GM12878 (cell line): ENCODE data around the gene BICC1. TPM values are rescaled to one million over a fixed set of nuclear protein-coding genes. Genes with fewer than 3 reads are reported as not detected.

Experiments
- ATAC-seq: fragments of 200-7000 bp; cut with Tn5 transposase; 3 replicates; pipeline ENCODE4 v1.9.1; 2020; ENCODE audit warnings: mild to moderate bottlenecking, moderate library complexity
- BruUV-seq: library from RNA; stranded (reverse); fragments of 400-500 nt; replicated peaks from 2 replicates; lab custom pipeline; 2021; lab: Mats Ljungman, UMichigan
- CTCF ChIA-PET: fragments of 300-600 bp; sonication (Branson Sonifier 250); formaldehyde crosslinking; extraction: SDS; loops from one replicate; lab custom pipeline; 2021; ENCODE audit warnings: inconsistent platforms; lab: Yijun Ruan, JAX
- POLR2A ChIA-PET: fragments of 350-600 bp; formaldehyde crosslinking; extraction: SDS; loops from one replicate; lab custom pipeline; 2021; ENCODE audit warnings: inconsistent platforms; lab: Charles Lee
- RAD21 ChIA-PET: fragments of 300-600 bp; sonication (Branson Sonifier 250); formaldehyde crosslinking; loops from one replicate; lab custom pipeline; 2023; ENCODE audit warnings: antibody characterized with exemption; ENCODE audit not compliant: unreplicated experiment; lab: Charles Lee
- SMC1A ChIA-PET: fragments of 300-600 bp; sonication (Branson Sonifier 250); formaldehyde crosslinking; loops from one replicate; lab custom pipeline; 2023; ENCODE audit not compliant: unreplicated experiment, uncharacterized antibody; lab: Charles Lee
- DNase-seq: peaks from one replicate; pipeline ENCODE4 v3.0.0-alpha.2; 2011; ENCODE audit warnings: low read depth, low spot score
- FAIRE-seq: peaks from 3 replicates; lab custom pipeline; 2011; peaks lifted over from hg19 to GRCh38; lab: Jason Lieb, UNC
- H2AFZ ChIP-seq: 2 replicates; pipeline ENCODE4 v1.6.0; 2011; ENCODE audit warnings: low read depth, low read length, control low read depth; ENCODE audit not compliant: control insufficient read depth
- H3K27ac ChIP-seq: 2 replicates; pipeline ENCODE4 v1.5.1; 2011; ENCODE audit warnings: control low read depth; ENCODE audit not compliant: control insufficient read depth, insufficient read depth
- H3K27me3 ChIP-seq, 2 experiments: replicated peaks in 1 of 2; 2 replicates each; pipeline versions ENCODE4 v1.6.0 to v1.6.1; 2011; ENCODE audit warnings: low read length in 1 of 2; ENCODE audit not compliant: control insufficient read depth in 2 of 2, insufficient read depth in 2 of 2
- H3K36me3 ChIP-seq, 2 experiments: 2 replicates each; pipeline ENCODE4 v1.5.1; 2011; ENCODE audit warnings: low read length in 1 of 2; ENCODE audit not compliant: control insufficient read depth in 2 of 2, insufficient read depth in 2 of 2
- H3K4me1 ChIP-seq: 2 replicates; pipeline ENCODE4 v1.6.1; 2011; ENCODE audit warnings: mild to moderate bottlenecking, low read length, moderate library complexity, mixed read lengths; ENCODE audit not compliant: control insufficient read depth, insufficient read depth
- H3K4me2 ChIP-seq: 2 replicates; pipeline ENCODE4 v1.6.0; 2011; ENCODE audit warnings: control low read depth; ENCODE audit not compliant: control insufficient read depth, insufficient read depth
- H3K4me3 ChIP-seq: fragments of 200-600 bp; sonication (generic); 2 replicates; pipeline ENCODE4 v1.5.1; 2016
- H3K79me2 ChIP-seq: 2 replicates; pipeline ENCODE4 v1.6.0; 2011; ENCODE audit warnings: low read length; ENCODE audit not compliant: control insufficient read depth, insufficient read depth
- H3K9ac ChIP-seq: 2 replicates; pipeline ENCODE4 v1.8.0; 2011; ENCODE audit warnings: low read length, control low read depth, mixed read lengths; ENCODE audit not compliant: control insufficient read depth, insufficient read depth
- H3K9me3 ChIP-seq: replicated peaks from 3 replicates; pipeline ENCODE4 v1.5.1; 2011; ENCODE audit warnings: mild to moderate bottlenecking, low read length; ENCODE audit not compliant: control insufficient read depth, insufficient read depth
- H4K20me1 ChIP-seq: 2 replicates; pipeline ENCODE4 v1.6.0; 2011; ENCODE audit not compliant: control insufficient read depth, insufficient read depth
- ATF3 ChIP-seq: IDR thresholded peaks from 2 replicates; pipeline ENCODE4 v1.6.1; 2011; ENCODE audit warnings: low read depth, mild to moderate bottlenecking, low read length, moderate library complexity, borderline replicate concordance; ENCODE audit errors: extremely low read depth
- BCL3 ChIP-seq: IDR thresholded peaks from 2 replicates; pipeline ENCODE4 v1.6.1; 2011; ENCODE audit warnings: borderline replicate concordance, low read depth, mild to moderate bottlenecking, moderate library complexity, low read length; ENCODE audit not compliant: insufficient read depth, poor library complexity, severe bottlenecking
- HDAC6 ChIP-seq: fragments of 200-600 bp; sonication (generic); IDR thresholded peaks from one replicate; pipeline ENCODE4 v1.8.0; 2017; ENCODE audit warnings: antibody characterized with exemption; ENCODE audit not compliant: unreplicated experiment
- IRF5 ChIP-seq: fragments of 450-650 bp; IDR thresholded peaks from 2 replicates; pipeline ENCODE4 v1.6.1; 2017; ENCODE audit warnings: borderline replicate concordance
- MEF2A ChIP-seq: IDR thresholded peaks from 2 replicates; pipeline ENCODE4 v1.6.1; 2011; ENCODE audit warnings: low read depth, mild to moderate bottlenecking, low read length, moderate library complexity; ENCODE audit not compliant: insufficient read depth
- PAX5 ChIP-seq: IDR thresholded peaks from 2 replicates; pipeline ENCODE4 v1.6.1; 2011; ENCODE audit warnings: low read depth, low read length, borderline replicate concordance
- REST ChIP-seq: IDR thresholded peaks from 2 replicates; pipeline ENCODE4 v1.6.1; 2012; ENCODE audit warnings: mild to moderate bottlenecking, low read depth, low read length
- ZBTB4 ChIP-seq: fragments of 450-650 bp; formaldehyde crosslinking; IDR thresholded peaks from 2 replicates; pipeline ENCODE4 v1.4.0; 2022; ENCODE audit warnings: mild to moderate bottlenecking, moderate library complexity
- ZSCAN29 ChIP-seq: fragments of 450-650 bp; IDR thresholded peaks from 2 replicates; pipeline ENCODE4 v1.6.1; 2017; ENCODE audit warnings: mild to moderate bottlenecking, moderate library complexity
- WGBS: methylation state at CpG from one replicate; pipeline ENCODE4 v1.1.6; 2016; ENCODE audit warnings: low lambda C conversion rate; ENCODE audit not compliant: insufficient replicate concordance, insufficient coverage; ENCODE audit errors: missing lambda C conversion rate; 5-methylcytosine and 5-hydroxymethylcytosine counted together
- in situ Hi-C: fragments of 300-500 bp; cut with MboI; formaldehyde crosslinking; loops from 9 replicates; pipeline ENCODE4 v1.14.3; 2018; ENCODE audit warnings: mixed read lengths
- intact Hi-C: fragments of 100-400 bp; cut with micrococcal nuclease; formaldehyde crosslinking; loops from one replicate; pipeline ENCODE4 v1.14.2; 2022; ENCODE audit not compliant: unreplicated experiment
- polyA plus RNA-seq, 11 experiments: library from polyadenylated mRNA; depleted of rRNA in 4 of 11; unstranded in 6 of 11; stranded (reverse) in 5 of 11; fragments of >200 nt; fragmentation: Nextera tagmentation in 4 of 11; fragmentation: Illumina TruSeq in 1 of 11; extraction: Ambion mirVana in 4 of 11; extraction: Trizol in 1 of 11; gene quantifications; 1 replicate in 1 of 11; 2 replicates in 10 of 11; pipeline versions ENCODE4 v1.2.1 to v1.2.3, GENCODE V29; 2011 to 2016; ENCODE audit warnings: inconsistent platforms in 2 of 11, missing spikeins in 2 of 11, low read depth in 1 of 11
- total RNA-seq, 4 experiments: library from RNA; depleted of rRNA in 3 of 4; stranded (reverse); fragments of >200 nt in 3 of 4; fragmentation: Illumina TruSeq in 1 of 4; extraction: Trizol in 1 of 4; gene quantifications; 2 replicates each; pipeline versions ENCODE4 v1.2.1 to v1.2.3, GENCODE V29; 2013 to 2021

The BICC1 gene
- total and polyA plus RNA-seq, 10 of the 15 experiments (the other 5 are each of a cell fraction or from before 2014, with no cell fraction given): 0.01 to 0.10 (median 0.04) TPM; not detected in 5

GRCh38 chr10:58475322-58476277 lies 37.1 kb upstream of the BICC1 start (continued):
- TF ChIP-seq ATF3 (no peak), HDAC6 (no peak), BCL3 (no peak)

- intact Hi-C loops: no loop called here
- BruUV-seq: no TSS peak
- no peaks in the 10 kb centered on the region for H3K9me3 ChIP-seq
- ChIA-PET RAD21 (interaction anchor here (0.7 kb wide), 1 partner anchor 1183 kb away, joined by 3 read pairs; no protein-coding TSS in a partner anchor), SMC1A (no interaction called here), CTCF (no interaction called here), POLR2A (no interaction called here)
- in situ Hi-C loops: no loop called here
- no peak overlapping the region for H3K9ac ChIP-seq
- H3K27ac ChIP-seq: no peak overlapping the region
- FAIRE-seq: no peak
- no peak overlapping the region for H3K4me3 ChIP-seq
- no peak for DNase-seq
- no peaks in the 10 kb centered on the region for H3K4me1 ChIP-seq
- H4K20me1 ChIP-seq: no peaks in the 10 kb centered on the region
- no peaks in the 10 kb centered on the region for H3K36me3 ChIP-seq
- ATAC-seq: no peak
- WGBS: 0% methylated on average over 2 of the region's 2 CpGs
- H3K27me3 ChIP-seq: no peaks in the 10 kb centered on the region; a peak in 1 of 4 replicates
- H3K4me2 ChIP-seq: no peak overlapping the region
- no peak overlapping the region for H2AFZ ChIP-seq
- H3K79me2 ChIP-seq: no peaks in the 10 kb centered on the region
- no peak for TF ChIP-seq PAX5
- TF ChIP-seq ZSCAN29: no peak
- TF ChIP-seq ZBTB4: no peak
- TF ChIP-seq IRF5: no peak
- TF ChIP-seq MEF2A: no peak
- TF ChIP-seq REST: no peak
Measured at GRCh38 chr10:58477122-58477521, 35.5 kb upstream of the BICC1 start.
